A549 (cell line): ENCODE data around the gene TMEM214.

Experiments
- HDAC2 ChIP-seq: fragments of 200-600 bp; sonication (generic); IDR thresholded peaks from 2 replicates; pipeline ENCODE4 v1.6.1; 2016
- MYC ChIP-seq: IDR thresholded peaks from 2 replicates; pipeline ENCODE4 v1.6.1; 2012; ENCODE audit warnings: mild to moderate bottlenecking, inconsistent platforms, low read length, improper control_type of control experiment, borderline replicate concordance
- SREBF2 ChIP-seq: fragments of 450-650 bp; IDR thresholded peaks from 2 replicates; pipeline ENCODE4 v1.6.1; 2014; ENCODE audit warnings: mild to moderate bottlenecking, moderate library complexity
- ZFP36 ChIP-seq: fragments of 450-650 bp; IDR thresholded peaks from 2 replicates; pipeline ENCODE4 v1.6.1; 2014; ENCODE audit warnings: borderline replicate concordance; ENCODE audit not compliant: partially characterized antibody
- TF ChIP-seq, protein P1 (sequence below): fragments of 200-600 bp; sonication (generic); IDR thresholded peaks from 2 replicates; pipeline ENCODE4 v1.6.1; 2016; ENCODE audit warnings: antibody characterized with exemption, mild to moderate bottlenecking, moderate library complexity
- TF ChIP-seq, protein P2 (sequence below): fragments of >200 bp; sonication (Bioruptor Twin); formaldehyde crosslinking; IDR thresholded peaks from 3 replicates; pipeline ENCODE4 v1.5.1; 2016

DNA sequence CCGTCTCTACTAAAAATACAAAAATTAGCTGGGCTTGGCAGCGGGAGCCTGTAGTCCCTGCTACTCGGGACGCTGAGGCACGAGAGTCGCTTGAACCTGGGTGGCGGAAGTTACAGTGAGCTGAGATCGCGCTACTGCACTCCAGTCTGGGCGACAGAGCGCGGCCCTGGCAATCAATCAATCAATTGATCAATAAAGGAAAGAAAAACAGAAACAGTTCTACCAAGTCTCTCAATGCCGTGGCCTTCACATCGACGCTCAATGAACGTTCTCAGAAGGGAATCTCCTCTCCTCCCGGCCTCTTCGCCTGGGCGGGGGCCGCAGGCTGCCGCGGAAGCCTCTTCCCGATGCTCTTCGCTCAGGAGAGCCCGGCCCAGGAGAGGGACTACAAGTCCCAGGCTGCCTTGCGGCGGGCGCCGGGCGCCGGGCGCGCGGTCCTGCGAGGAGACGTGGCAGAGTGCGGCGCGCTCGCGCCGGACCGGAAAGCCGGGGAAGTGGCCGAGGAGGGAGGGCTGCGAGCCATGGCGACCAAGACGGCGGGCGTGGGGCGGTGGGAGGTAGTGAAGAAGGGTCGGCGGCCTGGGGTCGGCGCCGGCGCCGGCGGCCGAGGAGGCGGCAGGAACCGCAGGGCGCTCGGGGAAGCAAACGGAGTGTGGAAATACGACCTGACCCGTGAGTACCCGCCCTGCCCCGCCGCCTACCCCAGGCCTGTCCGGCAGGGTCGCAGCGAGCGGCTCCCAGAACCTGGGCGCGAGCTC, at the start of gene TMEM214:
- no peak for TF ChIP-seq HDAC2
- TF ChIP-seq ZFP36 = no peak
- TF ChIP-seq, protein P1, sequence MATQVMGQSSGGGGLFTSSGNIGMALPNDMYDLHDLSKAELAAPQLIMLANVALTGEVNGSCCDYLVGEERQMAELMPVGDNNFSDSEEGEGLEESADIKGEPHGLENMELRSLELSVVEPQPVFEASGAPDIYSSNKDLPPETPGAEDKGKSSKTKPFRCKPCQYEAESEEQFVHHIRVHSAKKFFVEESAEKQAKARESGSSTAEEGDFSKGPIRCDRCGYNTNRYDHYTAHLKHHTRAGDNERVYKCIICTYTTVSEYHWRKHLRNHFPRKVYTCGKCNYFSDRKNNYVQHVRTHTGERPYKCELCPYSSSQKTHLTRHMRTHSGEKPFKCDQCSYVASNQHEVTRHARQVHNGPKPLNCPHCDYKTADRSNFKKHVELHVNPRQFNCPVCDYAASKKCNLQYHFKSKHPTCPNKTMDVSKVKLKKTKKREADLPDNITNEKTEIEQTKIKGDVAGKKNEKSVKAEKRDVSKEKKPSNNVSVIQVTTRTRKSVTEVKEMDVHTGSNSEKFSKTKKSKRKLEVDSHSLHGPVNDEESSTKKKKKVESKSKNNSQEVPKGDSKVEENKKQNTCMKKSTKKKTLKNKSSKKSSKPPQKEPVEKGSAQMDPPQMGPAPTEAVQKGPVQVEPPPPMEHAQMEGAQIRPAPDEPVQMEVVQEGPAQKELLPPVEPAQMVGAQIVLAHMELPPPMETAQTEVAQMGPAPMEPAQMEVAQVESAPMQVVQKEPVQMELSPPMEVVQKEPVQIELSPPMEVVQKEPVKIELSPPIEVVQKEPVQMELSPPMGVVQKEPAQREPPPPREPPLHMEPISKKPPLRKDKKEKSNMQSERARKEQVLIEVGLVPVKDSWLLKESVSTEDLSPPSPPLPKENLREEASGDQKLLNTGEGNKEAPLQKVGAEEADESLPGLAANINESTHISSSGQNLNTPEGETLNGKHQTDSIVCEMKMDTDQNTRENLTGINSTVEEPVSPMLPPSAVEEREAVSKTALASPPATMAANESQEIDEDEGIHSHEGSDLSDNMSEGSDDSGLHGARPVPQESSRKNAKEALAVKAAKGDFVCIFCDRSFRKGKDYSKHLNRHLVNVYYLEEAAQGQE = no peak; the same call in 1 of the 2 replicates
- no peak for TF ChIP-seq SREBF2
- no peak for TF ChIP-seq MYC
- TF ChIP-seq, protein P2, sequence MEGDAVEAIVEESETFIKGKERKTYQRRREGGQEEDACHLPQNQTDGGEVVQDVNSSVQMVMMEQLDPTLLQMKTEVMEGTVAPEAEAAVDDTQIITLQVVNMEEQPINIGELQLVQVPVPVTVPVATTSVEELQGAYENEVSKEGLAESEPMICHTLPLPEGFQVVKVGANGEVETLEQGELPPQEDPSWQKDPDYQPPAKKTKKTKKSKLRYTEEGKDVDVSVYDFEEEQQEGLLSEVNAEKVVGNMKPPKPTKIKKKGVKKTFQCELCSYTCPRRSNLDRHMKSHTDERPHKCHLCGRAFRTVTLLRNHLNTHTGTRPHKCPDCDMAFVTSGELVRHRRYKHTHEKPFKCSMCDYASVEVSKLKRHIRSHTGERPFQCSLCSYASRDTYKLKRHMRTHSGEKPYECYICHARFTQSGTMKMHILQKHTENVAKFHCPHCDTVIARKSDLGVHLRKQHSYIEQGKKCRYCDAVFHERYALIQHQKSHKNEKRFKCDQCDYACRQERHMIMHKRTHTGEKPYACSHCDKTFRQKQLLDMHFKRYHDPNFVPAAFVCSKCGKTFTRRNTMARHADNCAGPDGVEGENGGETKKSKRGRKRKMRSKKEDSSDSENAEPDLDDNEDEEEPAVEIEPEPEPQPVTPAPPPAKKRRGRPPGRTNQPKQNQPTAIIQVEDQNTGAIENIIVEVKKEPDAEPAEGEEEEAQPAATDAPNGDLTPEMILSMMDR = no peak
